Activated CD4-positive, alpha-beta T cell treated with anti-CD3 and anti-CD28 coated beads, Interleukin-2, amount 10 ng/mL, durations not matched to agents 7 days and 5 days (primary cell): ENCODE measurements around the gene SFXN1. TPM values are rescaled to one million over a fixed set of nuclear protein-coding genes. Genes with fewer than 3 reads are reported as not detected.
"Not testable (repeated sequence)": the region's sequence is repeated elsewhere in the genome, so short reads cannot be mapped to it uniquely, and the experiment has no call there.

Experiments
- CTCF ChIA-PET: fragments of 350-600 bp; sonication (Branson Sonifier 250); formaldehyde crosslinking; loops from one replicate; lab custom pipeline; 2021; ENCODE audit warnings: antibody characterized with exemption; lab: Charles Lee
- POLR2A ChIA-PET: fragments of 350-600 bp; sonication (Branson Sonifier 250); formaldehyde crosslinking; loops from one replicate; lab custom pipeline; 2021; ENCODE audit warnings: antibody characterized with exemption; lab: Charles Lee
- DNase-seq: peaks from one replicate; pipeline ENCODE4 v3.0.0-alpha.2; 2020
- H3K27ac Mint-ChIP-seq: one replicate; pipeline ENCODE4 v1.8.0; 2021; ENCODE audit warnings: mild to moderate bottlenecking, moderate library complexity, mixed read lengths
- H3K27me3 Mint-ChIP-seq: one replicate; pipeline ENCODE4 v1.8.0; 2021; ENCODE audit warnings: mixed read lengths
- H3K36me3 Mint-ChIP-seq: one replicate; pipeline ENCODE4 v1.8.0; 2021; ENCODE audit warnings: low read depth, mixed read lengths
- H3K4me1 Mint-ChIP-seq: one replicate; pipeline ENCODE4 v1.8.0; 2021; ENCODE audit warnings: mixed read lengths
- H3K4me3 Mint-ChIP-seq: one replicate; pipeline ENCODE4 v1.8.0; 2021; ENCODE audit warnings: mild to moderate bottlenecking, moderate library complexity, mixed read lengths
- H3K9me3 Mint-ChIP-seq: one replicate; pipeline ENCODE4 v1.8.0; 2021; ENCODE audit warnings: mixed read lengths
- total RNA-seq, 2 experiments: library from RNA; stranded (reverse); gene quantifications; one replicate each; pipeline ENCODE4 v1.2.3, GENCODE V29; 2021

SFXN1 gene
- total RNA-seq, 2 experiments from 2014 or later, result 149 to 163 TPM

- peaks cover 11% of the 10 kb centered on the region for H3K36me3 Mint-ChIP-seq
- no peaks in the 10 kb centered on the region for H3K9me3 Mint-ChIP-seq
- DNase-seq, result peak; percentile 87
- POLR2A ChIA-PET, result no interaction called here
- no peak overlapping the region for H3K4me3 Mint-ChIP-seq
- no peaks in the 10 kb centered on the region for H3K27me3 Mint-ChIP-seq
- peak overlapping the region; percentile 46 for H3K27ac Mint-ChIP-seq
- H3K4me1 Mint-ChIP-seq, result peaks cover 45% of the 10 kb centered on the region
- CTCF ChIA-PET, result interaction anchor here (0.5 to 4.6 kb wide), 51 partner anchors 8 to 1005 kb away, joined by 3 to 63 read pairs (median 5); no protein-coding TSS in a partner anchor
Observed at GRCh38 chr5:175534070-175534932, 55.9 kb downstream of the SFXN1 start.

- H3K36me3 Mint-ChIP-seq, H3K27me3 Mint-ChIP-seq, DNase-seq, H3K9me3 Mint-ChIP-seq, POLR2A ChIA-PET, H3K4me3 Mint-ChIP-seq, H3K27ac Mint-ChIP-seq: not testable (repeated sequence)
- H3K4me1 Mint-ChIP-seq, result peaks cover 42% of the 10 kb centered on the region
- CTCF ChIA-PET, result interaction anchor here (1.1 to 4.6 kb wide), 13 partner anchors 11 to 201 kb away, joined by 3 to 63 read pairs (median 18); no protein-coding TSS in a partner anchor
Observed at GRCh38 chr5:175535331-175535730, 57.0 kb downstream of the SFXN1 start.

- Mint-ChIP-seq H3K4me3 (no peak overlapping the region), H3K4me1 (peaks cover 40% of the 10 kb centered on the region), H3K27ac (no peak overlapping the region), H3K9me3 (no peaks in the 10 kb centered on the region), H3K27me3 (no peaks in the 10 kb centered on the region), H3K36me3 (peaks cover 4% of the 10 kb centered on the region)
- ChIA-PET CTCF (interaction anchor here (1.1 to 4.6 kb wide), 5 partner anchors 13 to 195 kb away, joined by 3 to 63 read pairs (median 56); no protein-coding TSS in a partner anchor), POLR2A (no interaction called here)
- no peak for DNase-seq
Observed at GRCh38 chr5:175535796-175536195, 57.4 kb downstream of the SFXN1 start.

GRCh38 chr5:175538576-175538975 lies 60.2 kb downstream of the SFXN1 start:
- H3K9me3 Mint-ChIP-seq, result no peaks in the 10 kb centered on the region
- no peak overlapping the region for H3K27ac Mint-ChIP-seq
- ChIA-PET CTCF (interaction anchor here (1.3 to 2.4 kb wide), 3 partner anchors 10 to 191 kb away, joined by 3 to 9 read pairs (median 4); no protein-coding TSS in a partner anchor), POLR2A (no interaction called here)
- DNase-seq, result no peak
- H3K4me3 Mint-ChIP-seq, result no peak overlapping the region
- no peaks in the 10 kb centered on the region for H3K27me3 Mint-ChIP-seq
- H3K36me3 Mint-ChIP-seq, result no peaks in the 10 kb centered on the region
- peaks cover 44% of the 10 kb centered on the region for H3K4me1 Mint-ChIP-seq

DNA sequence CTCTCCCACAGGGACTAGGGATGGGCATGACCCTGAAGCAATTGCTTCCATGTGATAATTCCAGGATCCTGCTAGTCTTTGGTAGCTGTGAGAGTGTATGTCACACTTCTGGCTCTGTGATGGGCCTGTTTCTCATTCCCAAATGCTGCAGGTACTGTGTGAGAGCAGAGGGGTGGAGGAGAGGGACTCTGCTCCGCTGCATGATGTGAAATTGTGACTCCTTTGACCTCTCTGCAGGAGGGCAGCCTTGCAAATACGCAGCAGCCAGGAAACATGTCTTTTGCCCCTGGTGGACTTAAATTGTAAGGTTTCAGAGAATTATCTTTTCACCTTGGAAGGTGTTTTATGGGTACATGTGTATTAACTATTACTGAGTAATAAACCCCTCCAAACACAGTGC lies 61.6 kb downstream of the SFXN1 start:
- H3K9me3 Mint-ChIP-seq, result no peaks in the 10 kb centered on the region
- H3K27me3 Mint-ChIP-seq, result no peaks in the 10 kb centered on the region
- no peak for DNase-seq
- POLR2A ChIA-PET, result no interaction called here
- no peaks in the 10 kb centered on the region for H3K36me3 Mint-ChIP-seq
- peaks cover 34% of the 10 kb centered on the region for H3K4me1 Mint-ChIP-seq
- H3K27ac Mint-ChIP-seq, result no peak overlapping the region
- no peak overlapping the region for H3K4me3 Mint-ChIP-seq
- CTCF ChIA-PET, result interaction anchor here (1.3 to 2.4 kb wide), 3 partner anchors 7 to 179 kb away, joined by 3 to 9 read pairs (median 4); no protein-coding TSS in a partner anchor

DNA sequence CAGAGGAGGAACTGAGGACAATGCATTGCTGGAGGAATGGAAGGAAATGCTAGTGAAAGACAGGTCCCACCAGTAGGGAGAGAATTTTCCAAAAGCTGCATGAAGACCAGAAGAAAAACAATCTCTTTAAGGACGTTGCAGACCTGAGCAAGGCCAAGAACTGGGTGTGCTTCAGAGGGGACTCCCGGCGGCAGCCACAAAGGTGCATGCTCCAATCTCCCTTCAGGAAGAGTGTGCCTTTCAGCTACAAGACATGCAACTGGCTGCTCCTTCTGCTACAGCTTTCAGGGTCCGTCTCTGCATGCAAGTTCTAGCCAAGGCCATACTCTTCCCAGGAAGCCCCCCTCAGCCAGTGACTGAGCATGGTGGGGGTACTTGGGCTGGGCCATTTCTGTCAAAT lies 62.9 kb downstream of the SFXN1 start:
- no peaks in the 10 kb centered on the region for H3K9me3 Mint-ChIP-seq
- no peak overlapping the region for H3K27ac Mint-ChIP-seq
- H3K4me3 Mint-ChIP-seq, result no peak overlapping the region
- POLR2A ChIA-PET, result no interaction called here
- no peak for DNase-seq
- CTCF ChIA-PET, result interaction anchor here (0.8 to 2.3 kb wide), 5 partner anchors 9 to 178 kb away, joined by 3 to 10 read pairs (median 5); no protein-coding TSS in a partner anchor
- H3K36me3 Mint-ChIP-seq, result no peaks in the 10 kb centered on the region
- H3K4me1 Mint-ChIP-seq, result peaks cover 24% of the 10 kb centered on the region
- no peaks in the 10 kb centered on the region for H3K27me3 Mint-ChIP-seq

GRCh38 chr5:175542232-175542965 lies 64.0 kb downstream of the SFXN1 start:
- CTCF ChIA-PET, result interaction anchor here (0.7 to 2.3 kb wide), 6 partner anchors 8 to 1729 kb away, joined by 3 to 16 read pairs (median 4); no protein-coding TSS in a partner anchor
- POLR2A ChIA-PET, result no interaction called here
- Mint-ChIP-seq H3K27me3 (peaks cover 1% of the 10 kb centered on the region), H3K9me3 (no peaks in the 10 kb centered on the region), H3K4me1 (peaks cover 24% of the 10 kb centered on the region), H3K36me3 (no peaks in the 10 kb centered on the region), H3K4me3 (no peak overlapping the region), H3K27ac (no peak overlapping the region)
- no peak for DNase-seq

GRCh38 chr5:175542966-175543235 lies 64.5 kb downstream of the SFXN1 start:
- Mint-ChIP-seq H3K9me3 (no peaks in the 10 kb centered on the region), H3K4me3 (no peak overlapping the region), H3K36me3 (no peaks in the 10 kb centered on the region), H3K27me3 (peaks cover 2% of the 10 kb centered on the region), H3K4me1 (peaks cover 23% of the 10 kb centered on the region), H3K27ac (no peak overlapping the region)
- POLR2A ChIA-PET, result no interaction called here
- CTCF ChIA-PET, result interaction anchor here (0.8 to 2.3 kb wide), 4 partner anchors 9 to 154 kb away, joined by 3 to 16 read pairs (median 4); no protein-coding TSS in a partner anchor
- DNase-seq, result no peak

GRCh38 chr5:175544108-175544511 lies 65.8 kb downstream of the SFXN1 start:
- DNase-seq, result no peak
- Mint-ChIP-seq H3K4me3 (no peak overlapping the region), H3K27ac (no peak overlapping the region), H3K36me3 (no peaks in the 10 kb centered on the region), H3K4me1 (peaks cover 16% of the 10 kb centered on the region), H3K27me3 (peaks cover 11% of the 10 kb centered on the region), H3K9me3 (no peaks in the 10 kb centered on the region)
- ChIA-PET POLR2A (no interaction called here), CTCF (no interaction called here)

DNA sequence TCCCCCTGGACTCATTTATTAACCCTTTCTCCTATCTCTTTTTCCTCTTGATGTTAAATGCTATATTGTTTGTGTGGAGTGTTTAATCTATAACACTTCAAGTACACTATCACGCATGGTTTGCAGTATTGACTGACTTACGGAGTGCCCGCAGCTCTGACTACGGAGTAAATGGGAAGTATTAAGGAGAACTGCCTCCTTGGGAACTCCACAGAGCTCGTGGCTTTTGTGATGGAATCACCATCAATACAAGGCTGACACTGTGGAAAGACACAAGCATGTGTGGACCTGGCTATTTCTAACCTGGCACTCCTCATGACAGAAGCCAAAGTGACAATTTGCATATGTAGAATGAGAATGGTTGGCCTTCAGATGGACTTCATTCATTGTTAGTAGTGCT lies 66.2 kb downstream of the SFXN1 start:
- H3K9me3 Mint-ChIP-seq, result no peaks in the 10 kb centered on the region
- H3K36me3 Mint-ChIP-seq, result no peaks in the 10 kb centered on the region
- H3K4me1 Mint-ChIP-seq, result peaks cover 16% of the 10 kb centered on the region
- POLR2A ChIA-PET, result no interaction called here
- DNase-seq, result no peak
- peaks cover 13% of the 10 kb centered on the region for H3K27me3 Mint-ChIP-seq
- H3K27ac Mint-ChIP-seq, result no peak overlapping the region
- no peak overlapping the region for H3K4me3 Mint-ChIP-seq
- CTCF ChIA-PET, result interaction anchor here (4.1 kb wide), 1 partner anchor 10 kb away, joined by 25 read pairs; no protein-coding TSS in a partner anchor

DNA sequence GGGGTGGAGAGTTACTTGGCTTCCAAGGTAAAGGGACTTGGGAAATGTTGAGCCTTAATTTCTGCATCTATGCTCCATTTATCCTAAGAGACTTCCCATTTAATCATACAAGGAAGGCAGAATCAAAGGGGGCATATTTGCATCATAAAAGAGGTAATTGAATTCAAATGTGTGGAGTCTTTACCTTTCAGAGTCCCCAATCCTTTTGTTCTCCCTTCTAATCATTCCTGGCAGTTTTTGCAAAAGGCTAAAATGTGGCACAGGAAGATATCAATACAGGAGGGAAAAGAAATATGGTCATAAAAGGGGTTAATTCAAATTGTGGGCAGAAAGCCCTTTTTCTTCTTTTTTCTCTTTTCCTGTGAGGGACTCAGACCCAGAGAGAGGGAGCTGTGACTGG lies 69.5 kb downstream of the SFXN1 start:
- DNase-seq, result no peak
- Mint-ChIP-seq H3K4me3 (no peak overlapping the region), H3K36me3 (no peaks in the 10 kb centered on the region), H3K9me3 (no peaks in the 10 kb centered on the region), H3K27me3 (peaks cover 24% of the 10 kb centered on the region), H3K27ac (no peak overlapping the region), H3K4me1 (peaks cover 2% of the 10 kb centered on the region)
- ChIA-PET CTCF (interaction anchor here (4.1 kb wide), 1 partner anchor 14 kb away, joined by 25 read pairs; no protein-coding TSS in a partner anchor), POLR2A (no interaction called here)

DNA sequence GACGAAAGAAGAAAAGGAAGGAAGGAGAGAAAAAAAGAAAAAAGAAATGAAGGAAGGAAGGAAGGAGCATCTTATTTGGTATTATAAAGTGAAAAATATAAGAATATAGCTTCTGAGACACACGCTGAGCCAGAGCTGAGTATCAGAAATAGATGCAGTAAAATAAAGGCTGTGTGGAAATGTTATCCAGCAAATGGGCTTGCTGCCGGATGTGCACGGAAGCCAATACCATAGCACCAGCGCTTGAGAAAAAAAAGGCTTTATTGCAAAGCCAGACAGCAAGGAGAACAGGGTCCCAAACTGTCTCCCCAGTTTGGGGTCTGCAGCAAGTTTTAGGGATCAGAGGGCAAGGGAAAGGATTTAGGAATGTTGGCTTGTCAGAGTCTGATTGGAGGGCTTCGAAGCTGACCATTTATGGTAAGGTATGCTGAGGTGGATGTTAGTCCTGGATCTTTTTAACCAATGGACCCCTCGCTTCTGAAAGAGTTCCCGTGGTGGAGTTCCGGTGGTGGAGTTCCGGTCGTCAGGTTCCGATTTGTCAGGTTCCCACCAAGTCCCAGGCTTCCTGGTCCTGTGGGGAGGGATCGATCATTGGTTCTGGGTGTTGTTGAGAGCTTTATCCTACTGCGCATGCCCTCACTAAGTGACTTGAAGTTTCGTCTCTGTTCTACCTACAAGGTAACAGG lies 70.4 kb downstream of the SFXN1 start:
- H3K9me3 Mint-ChIP-seq, result no peaks in the 10 kb centered on the region
- peaks cover 24% of the 10 kb centered on the region for H3K27me3 Mint-ChIP-seq
- H3K36me3 Mint-ChIP-seq, result no peaks in the 10 kb centered on the region
- no peak overlapping the region for H3K4me3 Mint-ChIP-seq
- DNase-seq, result no peak
- ChIA-PET CTCF (interaction anchor here (0.6 to 4.1 kb wide), 4 partner anchors 9 to 15 kb away, joined by 3 to 25 read pairs (median 4); no protein-coding TSS in a partner anchor), POLR2A (no interaction called here)
- no peak overlapping the region for H3K27ac Mint-ChIP-seq
- H3K4me1 Mint-ChIP-seq, result peaks cover 2% of the 10 kb centered on the region
